HG02981 (cell line): Measurements from ENCODE around the gene CARD11.
"Not testable (repeated sequence)": the region's sequence is repeated elsewhere in the genome, so short reads cannot be mapped to it uniquely, and the experiment has no call there.

ENCODE experiments used
- ATAC-seq: cut with Tn5 transposase; IDR thresholded peaks from one replicate; pipeline ENCODE4 v1.9.1; 2021; ENCODE audit warnings: mild to moderate bottlenecking, moderate library complexity; ENCODE audit not compliant: unreplicated experiment

CARD11 gene

GRCh38 chr7:3021825-3022224, 21.8 kb downstream of the CARD11 start:
- ATAC-seq: no peak

- not testable (repeated sequence) for ATAC-seq
These were observed 22.4 kb downstream of the CARD11 start for GRCh38 chr7:3021224-3021623.

DNA sequence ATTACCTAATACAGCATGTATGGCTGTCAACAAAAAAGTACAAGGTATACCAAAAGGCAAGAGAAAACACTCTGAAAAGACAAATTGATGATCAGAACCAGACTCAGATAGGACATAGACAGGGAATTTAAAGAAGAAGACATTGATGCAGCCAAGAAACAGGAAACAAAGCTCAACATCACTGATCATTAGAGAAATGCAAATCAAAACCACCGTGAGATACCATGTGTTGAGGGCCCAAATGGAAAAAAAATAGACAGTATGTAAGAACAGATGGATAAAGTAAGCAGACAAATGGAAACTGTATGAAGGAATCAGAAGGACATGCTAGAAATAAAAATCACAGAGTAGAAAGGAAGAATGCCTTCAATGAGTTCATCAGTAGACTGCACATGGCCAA, 23.3 kb downstream of the CARD11 start:
- ATAC-seq: no peak

GRCh38 chr7:3019801-3020200, 23.9 kb downstream of the CARD11 start:
- no peak for ATAC-seq

DNA sequence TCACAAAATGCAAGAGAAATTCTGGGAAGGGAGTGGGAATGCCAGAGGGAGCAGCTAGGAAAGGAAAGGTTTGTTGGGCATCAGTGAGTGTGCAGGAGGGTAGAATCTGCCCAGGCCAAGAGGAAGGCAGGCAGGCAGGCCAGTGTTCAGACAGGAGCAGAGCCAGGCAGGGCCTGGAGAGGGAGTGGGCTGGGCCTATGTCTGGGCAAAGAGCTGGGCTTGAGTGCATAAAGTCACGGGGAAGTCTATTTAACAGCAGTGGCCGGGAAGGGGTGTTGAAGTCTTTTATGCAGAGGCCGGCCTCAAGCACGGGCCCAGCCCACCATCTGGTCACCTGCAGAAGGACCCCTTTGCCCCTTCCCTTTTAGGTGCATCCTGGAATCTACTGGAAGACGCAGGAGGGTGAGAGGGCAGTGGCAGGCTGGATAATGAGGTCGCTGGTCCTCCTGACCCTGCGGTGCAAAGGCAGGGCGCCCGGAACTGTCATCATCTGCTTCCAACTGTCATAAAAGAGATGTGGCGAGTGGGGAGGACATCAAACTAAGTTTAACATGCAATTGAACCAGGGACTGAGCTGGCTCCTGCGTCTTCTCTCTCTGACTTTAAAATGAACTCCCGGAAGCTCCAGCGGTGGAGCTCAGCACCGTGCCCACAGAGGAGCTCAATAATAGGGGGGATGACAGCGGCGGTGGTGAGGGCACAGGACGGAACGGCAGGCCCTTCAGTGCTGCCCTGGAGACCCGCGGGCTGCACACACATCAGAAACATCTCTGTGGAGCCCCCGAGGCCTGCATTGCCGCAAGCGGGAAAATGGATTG, 29.5 kb downstream of the CARD11 start:
- ATAC-seq: no peak

DNA sequence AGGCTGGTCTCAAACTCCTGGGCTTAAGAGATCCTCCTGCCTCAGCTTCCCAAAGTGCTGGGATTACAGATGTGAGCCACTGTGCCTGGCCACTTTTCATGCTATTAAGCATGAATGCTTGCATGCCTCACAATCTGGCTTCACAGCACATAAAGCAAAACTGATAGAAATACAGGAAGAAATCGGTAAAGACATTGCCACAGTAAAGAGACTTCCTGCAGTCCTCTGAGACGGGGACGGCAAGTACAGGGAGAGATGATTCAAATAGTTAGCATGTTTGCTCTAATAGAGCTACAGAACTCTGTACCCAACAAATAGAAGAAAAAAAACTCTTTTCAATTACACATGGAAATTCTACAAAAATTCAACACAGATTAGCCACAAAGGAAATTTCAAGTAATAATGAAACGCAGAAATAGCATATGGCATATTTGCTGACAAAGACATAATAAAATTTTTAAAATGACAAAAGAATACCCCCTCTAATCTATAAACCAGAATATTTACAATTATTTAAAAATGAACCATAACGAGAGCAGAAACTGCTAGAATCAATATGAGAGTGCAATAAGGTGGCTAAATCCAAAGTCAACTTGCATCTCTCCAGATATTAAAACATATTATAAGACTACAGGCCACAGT, 32.3 kb downstream of the CARD11 start:
- no peak for ATAC-seq

DNA sequence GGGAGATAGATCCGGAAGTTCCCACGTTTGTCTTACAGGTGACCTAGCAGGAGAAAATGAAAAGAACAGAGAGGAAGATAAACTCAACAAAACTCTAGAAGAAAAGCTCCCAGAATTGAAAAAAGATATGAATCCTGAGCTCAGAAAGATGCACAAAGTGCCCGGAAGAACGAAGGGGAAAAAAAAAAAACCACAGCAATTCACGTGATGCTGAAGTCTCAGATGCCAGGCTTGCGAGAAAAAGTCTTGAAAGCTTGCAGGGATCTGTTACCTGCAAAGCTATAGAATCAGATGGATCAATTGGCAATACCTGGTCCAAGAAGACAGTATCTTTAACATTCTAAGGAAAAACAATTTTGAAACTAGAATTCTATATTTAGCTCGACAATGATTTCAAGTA, 33.5 kb downstream of the CARD11 start:
- ATAC-seq: no peak

DNA sequence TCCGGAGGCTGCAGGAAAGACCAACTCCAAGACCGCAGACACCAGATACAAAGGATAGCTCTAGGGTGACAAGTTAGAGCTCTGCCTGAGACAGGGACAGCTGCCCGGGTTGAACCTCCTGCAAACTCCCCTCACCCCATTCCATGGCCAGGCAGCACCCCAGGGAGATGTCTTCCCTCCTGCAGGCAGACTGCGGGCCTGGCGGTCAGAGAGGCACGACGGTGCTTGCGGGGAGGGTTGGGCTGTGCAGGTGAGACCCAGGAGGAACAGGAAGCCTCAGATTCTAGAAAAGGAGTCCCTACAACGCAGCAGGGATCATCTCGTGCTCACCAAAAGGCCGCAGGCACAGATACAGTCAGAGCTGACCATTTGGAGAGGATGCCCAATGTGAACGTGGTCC, 34.6 kb downstream of the CARD11 start:
- no peak for ATAC-seq

- no peak for ATAC-seq
These were observed 35.3 kb downstream of the CARD11 start for GRCh38 chr7:3008386-3008785.

DNA sequence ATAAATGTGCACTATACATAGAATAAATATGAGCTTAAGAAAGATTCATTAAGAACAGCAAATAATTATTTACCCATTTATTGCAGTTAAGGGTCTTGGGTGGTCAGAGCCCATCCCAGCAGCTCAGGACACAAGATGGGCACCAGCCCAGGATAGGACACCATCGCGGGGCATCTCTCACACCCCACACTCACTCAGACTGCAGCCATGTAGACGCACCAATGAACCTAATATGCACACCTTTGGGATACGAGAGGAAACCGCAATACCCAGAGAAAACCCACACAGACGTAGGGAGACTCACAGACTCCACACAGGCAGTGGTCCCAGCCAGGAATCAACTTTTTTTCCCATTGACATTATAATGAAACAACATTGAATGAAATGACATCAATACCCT, 36.0 kb downstream of the CARD11 start:
- ATAC-seq: no peak

DNA sequence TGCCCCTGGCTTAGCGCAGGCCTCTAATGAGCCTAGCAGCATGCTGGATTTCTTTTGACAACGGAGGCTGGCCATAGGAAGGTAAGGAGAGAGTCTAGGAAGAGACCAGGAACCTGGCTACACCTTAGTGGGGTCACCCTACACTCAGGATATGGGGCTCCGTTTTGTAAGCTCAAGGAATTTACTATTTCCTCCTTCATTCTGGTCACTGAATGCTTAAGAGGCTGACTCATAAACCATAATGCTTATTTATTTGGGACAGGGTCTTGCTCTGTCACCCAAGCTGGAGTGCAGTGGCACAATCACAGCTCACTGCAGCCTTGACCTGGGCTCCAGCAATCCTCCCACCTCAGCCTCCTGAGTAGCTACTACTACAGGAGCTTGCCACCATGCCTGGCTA, 38.4 kb downstream of the CARD11 start:
- ATAC-seq: no peak

- ATAC-seq: no peak
These were observed 39.7 kb downstream of the CARD11 start for GRCh38 chr7:3003936-3004335.

- ATAC-seq: no peak
These were observed 41.0 kb downstream of the CARD11 start for GRCh38 chr7:3002631-3003030.

DNA sequence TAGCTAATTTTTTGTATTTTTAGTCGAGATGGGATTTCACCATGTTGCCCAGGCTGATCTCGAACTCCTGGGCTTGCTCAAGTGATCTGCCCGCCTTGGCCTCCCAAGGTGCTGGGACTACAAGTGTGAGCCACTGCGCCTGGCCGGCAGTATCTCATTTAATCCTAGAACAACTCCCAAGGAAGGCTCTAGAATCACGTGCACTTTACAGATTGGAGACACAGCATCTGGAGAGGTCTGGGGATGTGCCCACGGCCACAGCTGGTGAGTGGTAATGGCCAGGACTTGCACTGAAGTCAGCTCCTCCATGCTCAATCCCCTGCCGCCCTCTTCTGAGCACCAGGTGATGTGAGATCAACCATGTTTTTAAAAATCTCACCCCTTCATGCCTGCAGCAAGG, 43.1 kb downstream of the CARD11 start:
- no peak for ATAC-seq

- ATAC-seq: no peak
These were observed 44.6 kb downstream of the CARD11 start for GRCh38 chr7:2999078-2999500.

DNA sequence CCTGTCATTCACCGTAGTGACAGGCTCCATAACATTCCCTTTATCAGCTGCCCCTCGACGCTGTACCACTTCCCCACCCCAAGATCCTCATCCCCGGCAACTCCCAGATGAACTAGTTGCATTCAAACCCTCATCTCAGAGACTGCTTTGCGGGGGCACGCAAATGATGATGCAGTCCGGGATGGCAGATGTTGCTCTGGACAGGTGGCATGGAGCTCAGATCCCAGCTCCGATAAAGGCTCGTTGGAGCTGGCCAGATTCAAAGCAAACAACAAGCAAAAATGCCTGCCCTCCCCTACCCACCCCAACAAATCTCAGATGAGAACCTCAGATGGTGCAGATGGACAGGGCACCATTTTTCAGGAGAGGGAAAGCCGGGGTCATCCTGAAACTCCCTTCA, 46.7 kb downstream of the CARD11 start:
- ATAC-seq: no peak

- no peak for ATAC-seq
These were observed 47.5 kb downstream of the CARD11 start for GRCh38 chr7:2996141-2996540.

GRCh38 chr7:2993868-2994267, 49.8 kb downstream of the CARD11 start:
- ATAC-seq: no peak

DNA sequence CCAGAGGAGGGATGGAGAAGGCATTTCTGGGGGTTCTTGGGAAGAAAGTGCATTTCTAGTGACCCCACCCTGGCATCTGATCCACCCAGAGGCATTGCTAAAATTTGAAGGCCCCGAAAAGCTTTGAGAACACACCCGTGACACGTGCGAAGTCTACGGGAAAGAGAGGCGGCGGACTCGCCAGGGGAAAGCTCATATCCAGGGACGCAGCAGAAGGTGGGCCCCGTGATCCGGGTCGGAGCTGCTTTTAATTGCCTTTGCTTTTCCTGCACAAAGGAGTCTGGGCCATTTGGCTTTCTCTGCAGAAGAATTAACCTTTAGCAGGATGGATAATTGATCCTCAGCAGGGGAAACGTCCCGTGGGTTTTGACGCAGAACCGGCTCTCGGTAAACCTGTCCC, 50.3 kb downstream of the CARD11 start:
- no peak for ATAC-seq

DNA sequence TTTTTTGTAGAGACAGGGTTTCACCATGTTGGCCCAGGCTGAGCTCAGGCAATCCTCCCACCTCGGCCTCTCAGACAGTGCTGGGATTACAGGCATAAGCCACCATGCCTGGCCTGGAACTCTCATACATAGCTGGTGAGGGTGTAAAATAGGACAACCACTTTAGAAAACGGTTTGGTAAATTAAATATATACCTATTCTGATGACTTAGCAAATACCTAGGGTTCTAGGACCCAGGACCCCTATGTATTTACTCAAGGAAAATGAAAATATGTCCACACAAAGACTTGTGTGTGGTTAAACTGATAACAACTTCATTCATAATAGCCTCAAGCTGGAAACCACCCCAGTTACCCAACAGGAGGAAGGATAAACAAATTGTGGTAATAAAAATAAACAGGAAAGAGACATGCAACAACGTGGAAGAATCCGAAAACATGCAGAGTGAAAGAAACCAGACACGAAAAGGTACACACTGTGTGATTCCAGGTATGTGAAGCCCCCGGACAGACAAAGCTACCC, 52.7 kb downstream of the CARD11 start:
- ATAC-seq: no peak

- no peak for ATAC-seq
These were observed 57.1 kb downstream of the CARD11 start for GRCh38 chr7:2986561-2986960.

DNA sequence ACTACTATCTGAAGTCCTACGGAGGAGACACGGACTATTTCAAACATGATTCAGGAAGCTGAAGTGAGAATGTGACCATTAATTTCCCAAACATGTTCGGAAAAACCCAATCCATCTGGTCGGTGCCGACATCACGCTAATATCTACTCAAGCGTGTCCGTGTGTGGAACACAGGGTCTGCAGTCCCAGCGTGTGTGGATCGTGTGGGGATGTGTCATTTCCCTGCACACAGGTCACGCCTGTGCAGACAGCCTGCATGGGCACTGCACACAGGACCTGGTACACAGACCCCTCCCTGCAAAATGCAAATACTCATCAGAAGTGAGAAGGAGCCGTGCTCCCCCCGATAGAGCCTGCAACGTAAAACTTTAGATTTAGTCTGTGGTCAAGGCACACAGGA, 57.8 kb downstream of the CARD11 start:
- no peak for ATAC-seq
